Measurements from ENCODE around the gene AMER3. TPM values are rescaled to one million over a fixed set of nuclear protein-coding genes. Genes with fewer than 3 reads are reported as not detected.

Gene AMER3
- total RNA-seq, 2 experiments from 2014 or later = not detected

DNA sequence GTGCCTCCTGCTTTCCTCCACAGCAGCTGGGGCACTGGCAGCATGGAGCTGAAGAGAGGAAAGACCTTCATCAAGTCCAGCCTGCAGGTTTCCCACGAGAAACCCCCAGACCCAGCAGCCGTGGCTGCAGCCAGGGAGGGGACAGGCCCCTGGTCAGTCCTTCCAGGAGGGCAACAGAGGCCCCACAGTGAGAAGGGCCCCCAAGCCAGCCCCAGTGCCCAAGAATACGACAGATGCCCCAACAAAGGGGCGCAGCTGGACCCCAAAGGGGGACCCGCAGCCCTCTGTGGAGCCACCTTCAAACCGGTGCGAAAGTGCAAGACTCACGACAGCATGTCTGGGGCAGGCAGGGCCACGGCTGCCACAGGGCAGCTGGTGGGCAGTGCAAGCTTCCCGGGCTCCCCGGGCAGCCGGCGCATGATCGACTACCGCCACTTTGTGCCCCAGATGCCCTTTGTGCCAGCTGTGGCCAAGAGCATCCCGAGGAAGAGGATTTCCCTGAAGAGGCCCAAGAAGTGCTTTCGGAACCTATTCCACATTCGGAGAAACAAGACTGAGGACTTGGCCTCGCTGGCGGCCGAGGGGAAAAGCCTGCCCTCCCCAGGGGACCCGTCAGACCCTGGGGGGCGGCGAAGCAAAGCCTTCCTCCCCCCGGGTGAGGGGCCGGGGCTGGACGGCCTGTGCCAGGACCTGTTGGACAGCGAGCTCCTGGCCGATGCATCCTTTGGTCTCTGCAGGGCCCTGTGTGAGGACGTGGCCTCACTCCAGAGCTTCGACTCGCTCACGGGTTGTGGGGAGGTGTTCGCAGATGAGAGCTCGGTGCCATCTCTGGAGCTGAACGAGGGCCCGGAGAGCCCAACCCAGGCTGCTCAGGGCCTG, 6.9 kb downstream of the AMER3 start:
- POLR2A ChIA-PET = no interaction called here
- no peaks in the 10 kb centered on the region for H3K9me3 ChIP-seq (ENCODE audit: control insufficient read depth in 1 of 2, insufficient read depth in 1 of 2, low read length in 2 of 2)
- Mint-ChIP-seq H3K36me3 (ENCODE audit: low read depth) (no peaks in the 10 kb centered on the region), H3K27ac (no peak overlapping the region), H3K4me3 (no peak overlapping the region), H3K4me1 (ENCODE audit: low read depth) (no peaks in the 10 kb centered on the region), H3K9me3 (no peaks in the 10 kb centered on the region), H3K27me3 (peaks cover 45% of the 10 kb centered on the region)
- intact Hi-C loops (cut with DNase I, micrococcal nuclease) = no loop called here
- no peak for ATAC-seq (ENCODE audit: poor library complexity)
- no peaks in the 10 kb centered on the region for H3K36me3 ChIP-seq (ENCODE audit: insufficient read depth, low read length)
- peaks cover 12 to 17% of the 10 kb centered on the region in 2 experiments for H3K27me3 ChIP-seq (ENCODE audit: control insufficient read depth in 1 of 2, insufficient read depth in 2 of 2, low read length in 2 of 2)
- H3K27ac ChIP-seq (ENCODE audit: low read depth in 1 of 2, low read length in 2 of 2) = no peak overlapping the region
- CTCF ChIA-PET = interaction anchor here (0.6 kb wide), 1 partner anchor 35 kb away, joined by 3 read pairs; no protein-coding TSS in a partner anchor
- no peak for DNase-seq
- H3K4me3 ChIP-seq (ENCODE audit: low read length) = no peak overlapping the region
- TF ChIP-seq CTCF (IDR thresholded peaks at IDR 0.05) = no peak
- no peaks in the 10 kb centered on the region for H3K4me1 ChIP-seq (ENCODE audit: insufficient read depth, low read length)

DNA sequence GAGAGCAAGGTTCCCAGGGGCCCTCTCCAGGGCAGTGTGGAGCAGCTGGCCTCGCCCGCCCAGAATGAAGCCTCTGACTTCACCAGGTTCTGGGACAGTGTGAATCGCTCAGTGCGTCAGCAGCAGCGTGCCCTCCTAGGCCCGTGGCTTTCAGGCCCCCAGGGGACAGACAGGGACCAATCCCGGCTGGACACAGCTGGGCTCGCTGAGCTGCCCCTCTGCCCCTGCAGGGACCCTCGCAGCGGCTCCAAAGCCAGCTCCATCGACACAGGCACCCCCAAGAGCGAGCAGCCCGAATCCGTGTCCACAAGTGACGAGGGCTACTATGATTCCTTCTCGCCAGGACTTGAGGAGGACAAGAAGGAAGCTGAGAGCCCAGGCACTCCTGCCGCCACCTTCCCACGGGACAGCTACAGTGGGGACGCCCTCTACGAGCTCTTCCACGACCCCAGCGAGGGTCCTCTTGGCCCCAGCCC, 7.6 kb downstream of the AMER3 start:
- Mint-ChIP-seq H3K27me3 (peaks cover 39% of the 10 kb centered on the region), H3K27ac (no peak overlapping the region), H3K4me1 (ENCODE audit: low read depth) (no peaks in the 10 kb centered on the region), H3K9me3 (no peaks in the 10 kb centered on the region), H3K36me3 (ENCODE audit: low read depth) (no peaks in the 10 kb centered on the region), H3K4me3 (no peak overlapping the region)
- no peak for TF ChIP-seq CTCF (IDR thresholded peaks at IDR 0.05)
- Histone ChIP-seq H3K27ac (ENCODE audit: low read depth in 1 of 2, low read length in 2 of 2) (no peak overlapping the region), H3K4me3 (ENCODE audit: low read length) (no peak overlapping the region), H3K36me3 (ENCODE audit: insufficient read depth, low read length) (no peaks in the 10 kb centered on the region), H3K9me3 (ENCODE audit: control insufficient read depth in 1 of 2, insufficient read depth in 1 of 2, low read length in 2 of 2) (no peaks in the 10 kb centered on the region), H3K4me1 (ENCODE audit: insufficient read depth, low read length) (no peaks in the 10 kb centered on the region), H3K27me3 (ENCODE audit: control insufficient read depth in 1 of 2, insufficient read depth in 2 of 2, low read length in 2 of 2) (peaks cover 8 to 10% of the 10 kb centered on the region in 2 experiments)
- CTCF ChIA-PET = no interaction called here
- POLR2A ChIA-PET = no interaction called here
- intact Hi-C loops (cut with DNase I, micrococcal nuclease) = no loop called here
- ATAC-seq (ENCODE audit: poor library complexity) (no peak), DNase-seq (no peak)

- peaks cover 6 to 8% of the 10 kb centered on the region in 2 experiments for H3K27me3 ChIP-seq (ENCODE audit: control insufficient read depth in 1 of 2, insufficient read depth in 2 of 2, low read length in 2 of 2)
- intact Hi-C loops (cut with DNase I, micrococcal nuclease) = no loop called here
- H3K4me3 ChIP-seq (ENCODE audit: low read length) = no peak overlapping the region
- no peak overlapping the region for H3K27ac Mint-ChIP-seq
- H3K9me3 ChIP-seq (ENCODE audit: control insufficient read depth in 1 of 2, insufficient read depth in 1 of 2, low read length in 2 of 2) = no peaks in the 10 kb centered on the region
- peaks cover 34% of the 10 kb centered on the region for H3K27me3 Mint-ChIP-seq
- DNase-seq (no peak), ATAC-seq (ENCODE audit: poor library complexity) (no peak)
- no peaks in the 10 kb centered on the region for H3K4me1 Mint-ChIP-seq (ENCODE audit: low read depth)
- H3K36me3 ChIP-seq (ENCODE audit: insufficient read depth, low read length) = no peaks in the 10 kb centered on the region
- no peak for TF ChIP-seq CTCF (IDR thresholded peaks at IDR 0.05)
- H3K4me3 Mint-ChIP-seq = no peak overlapping the region
- no peaks in the 10 kb centered on the region for H3K9me3 Mint-ChIP-seq
- POLR2A ChIA-PET = no interaction called here
- no peaks in the 10 kb centered on the region for H3K4me1 ChIP-seq (ENCODE audit: insufficient read depth, low read length)
- CTCF ChIA-PET = no interaction called here
- H3K27ac ChIP-seq (ENCODE audit: low read depth in 1 of 2, low read length in 2 of 2) = no peak overlapping the region
- H3K36me3 Mint-ChIP-seq (ENCODE audit: low read depth) = no peaks in the 10 kb centered on the region
These were observed 8.1 kb downstream of the AMER3 start for GRCh38 chr2:130763405-130763804.

All from CD4-positive, alpha-beta T cell (primary cell).